Ectodermal cell (in vitro differentiated cells): ENCODE results near the gene RYK.

Experiments used
- H3K27ac ChIP-seq: 2 replicates; pipeline ENCODE4 v1.7.0; 2013; ENCODE audit warnings: mild to moderate bottlenecking, low read depth, low read length; ENCODE audit not compliant: insufficient read depth, poor library complexity, severe bottlenecking
- H3K27me3 ChIP-seq: 2 replicates; pipeline ENCODE4 v1.7.0; 2013; ENCODE audit warnings: mild to moderate bottlenecking, low read length; ENCODE audit not compliant: insufficient read depth, control insufficient read depth, poor library complexity, severe bottlenecking
- H3K36me3 ChIP-seq: one replicate; pipeline ENCODE4 v1.7.0; 2013; ENCODE audit warnings: low read length; ENCODE audit not compliant: control insufficient read depth, insufficient read depth
- H3K4me1 ChIP-seq: one replicate; pipeline ENCODE4 v1.7.0; 2013; ENCODE audit warnings: low read length; ENCODE audit not compliant: control insufficient read depth, insufficient read depth
- H3K4me3 ChIP-seq: 2 replicates; pipeline ENCODE4 v1.7.0; 2013; ENCODE audit warnings: low read depth, low read length, control low read depth; ENCODE audit not compliant: insufficient read depth
- H3K9me3 ChIP-seq: 2 replicates; pipeline ENCODE4 v1.7.0; 2013; ENCODE audit warnings: mild to moderate bottlenecking, low read length, moderate library complexity; ENCODE audit not compliant: control insufficient read depth
- WGBS, 2 experiments: methylation state at CpG; one replicate each; pipeline ENCODE4 v1.1.7; 2013; ENCODE audit warnings: missing lambda C conversion rate in 2 of 2; 5-methylcytosine and 5-hydroxymethylcytosine counted together

The RYK gene

DNA sequence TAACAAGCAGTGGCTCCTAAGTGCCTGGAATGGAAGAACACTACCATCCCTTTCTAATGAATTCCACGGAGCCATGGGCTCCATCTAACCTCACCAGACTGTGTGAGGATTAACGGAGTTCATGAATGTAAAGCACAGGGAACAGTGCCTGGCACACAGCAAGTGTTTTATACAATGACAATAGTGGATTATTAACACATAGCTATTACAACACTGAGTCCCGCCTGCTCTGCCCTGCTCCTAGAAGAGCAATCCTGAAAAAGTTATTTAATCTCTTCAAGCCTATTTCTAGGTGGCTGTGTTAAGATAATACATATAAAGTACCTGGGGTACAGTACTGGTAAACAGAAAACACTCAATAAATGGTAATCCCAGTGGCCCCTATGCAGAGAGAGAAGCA lies 51.4 kb downstream of the RYK start:
- Histone ChIP-seq H3K4me1 (no peaks in the 10 kb centered on the region), H3K27me3 (no peaks in the 10 kb centered on the region), H3K36me3 (peaks cover 30% of the 10 kb centered on the region), H3K27ac (no peak overlapping the region), H3K9me3 (no peaks in the 10 kb centered on the region), H3K4me3 (no peak overlapping the region)
- WGBS, 2 experiments: 80 to 93% methylated on average over 3 of the region's 3 CpGs

DNA sequence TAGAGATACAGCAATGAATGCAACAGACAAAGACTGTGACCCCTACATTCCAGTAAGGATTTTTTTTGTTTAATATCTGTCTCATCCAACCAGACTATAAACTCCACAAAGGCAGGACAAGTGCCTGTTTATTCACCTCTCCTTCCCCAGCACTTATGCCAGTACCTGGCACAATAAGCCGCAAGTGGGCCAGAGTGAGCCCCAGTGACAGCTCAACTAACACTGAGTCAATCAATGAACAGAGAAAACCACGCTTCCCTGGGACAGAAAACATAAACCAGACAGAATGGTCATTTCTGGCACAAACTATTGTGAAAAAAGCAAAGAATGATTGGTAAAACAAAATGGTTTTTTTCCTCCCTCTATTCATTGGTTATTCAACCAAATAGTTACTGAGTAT lies 52.2 kb downstream of the RYK start:
- 96% methylated on average over 2 of the region's 2 CpGs for WGBS, 2 experiments
- H3K36me3 ChIP-seq: peaks cover 38% of the 10 kb centered on the region
- no peak overlapping the region for H3K27ac ChIP-seq

GRCh38 chr3:134197681-134198261 lies 52.9 kb downstream of the RYK start:
- WGBS, 2 experiments: 45 to 89% methylated on average over 1 to 2 of the region's 2 CpGs
- no peaks in the 10 kb centered on the region for H3K4me1 ChIP-seq
- H3K27ac ChIP-seq: no peak overlapping the region
- H3K9me3 ChIP-seq: no peaks in the 10 kb centered on the region
- no peak overlapping the region for H3K4me3 ChIP-seq
- peaks cover 39% of the 10 kb centered on the region for H3K36me3 ChIP-seq
- H3K27me3 ChIP-seq: no peaks in the 10 kb centered on the region

More for the DNA sequence above, 52.2 kb downstream of the RYK start:
- Histone ChIP-seq H3K4me1 (no peaks in the 10 kb centered on the region), H3K9me3 (no peaks in the 10 kb centered on the region), H3K27me3 (no peaks in the 10 kb centered on the region), H3K4me3 (no peak overlapping the region)

DNA sequence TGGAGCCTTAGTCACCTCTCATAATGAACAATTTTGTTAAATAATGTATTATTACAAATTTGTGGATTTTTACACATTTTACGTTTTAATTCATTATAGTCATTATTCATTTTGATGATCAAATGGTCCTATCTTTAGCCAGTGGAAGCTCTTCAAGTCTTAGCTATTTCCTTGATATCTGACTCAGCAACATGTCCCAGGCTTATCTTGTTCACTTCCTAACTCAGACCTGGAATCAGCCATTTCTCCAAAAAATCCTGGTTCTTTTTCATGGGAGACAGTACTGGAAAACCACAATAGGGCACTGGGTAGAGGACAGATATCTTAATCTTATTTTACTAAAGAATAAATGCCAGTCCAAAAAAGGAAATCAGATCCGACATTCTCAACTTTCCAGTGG lies 56.4 kb downstream of the RYK start:
- WGBS, 2 experiments: 88 to 98% methylated on average over 1 to 2 of the region's 2 CpGs
- Histone ChIP-seq H3K4me3 (no peak overlapping the region), H3K36me3 (peaks cover 26% of the 10 kb centered on the region), H3K9me3 (no peaks in the 10 kb centered on the region), H3K27me3 (no peaks in the 10 kb centered on the region), H3K4me1 (no peaks in the 10 kb centered on the region), H3K27ac (no peak overlapping the region)

- no peaks in the 10 kb centered on the region for H3K4me1 ChIP-seq
- H3K9me3 ChIP-seq: no peaks in the 10 kb centered on the region
- no peak overlapping the region for H3K4me3 ChIP-seq
- WGBS, 2 experiments: 97 to 99% methylated on average over 3 of the region's 3 CpGs
- H3K36me3 ChIP-seq: peaks cover 20% of the 10 kb centered on the region
- H3K27ac ChIP-seq: no peak overlapping the region
- H3K27me3 ChIP-seq: no peaks in the 10 kb centered on the region
Observed at GRCh38 chr3:134190250-134190649, 60.4 kb downstream of the RYK start.

- H3K27ac ChIP-seq: no peak overlapping the region
- H3K36me3 ChIP-seq: peaks cover 17% of the 10 kb centered on the region
- H3K9me3 ChIP-seq: no peaks in the 10 kb centered on the region
- H3K4me1 ChIP-seq: no peaks in the 10 kb centered on the region
- H3K4me3 ChIP-seq: no peak overlapping the region
- no peaks in the 10 kb centered on the region for H3K27me3 ChIP-seq
Observed at GRCh38 chr3:134189849-134190248, 60.8 kb downstream of the RYK start.

- 97 to 99% methylated on average over 3 of the region's 3 CpGs for WGBS, 2 experiments
- Histone ChIP-seq H3K4me3 (no peak overlapping the region), H3K9me3 (no peaks in the 10 kb centered on the region), H3K36me3 (peaks cover 4% of the 10 kb centered on the region), H3K4me1 (no peaks in the 10 kb centered on the region), H3K27ac (no peak overlapping the region), H3K27me3 (no peaks in the 10 kb centered on the region)
Observed at GRCh38 chr3:134186391-134186790, 64.3 kb downstream of the RYK start.

DNA sequence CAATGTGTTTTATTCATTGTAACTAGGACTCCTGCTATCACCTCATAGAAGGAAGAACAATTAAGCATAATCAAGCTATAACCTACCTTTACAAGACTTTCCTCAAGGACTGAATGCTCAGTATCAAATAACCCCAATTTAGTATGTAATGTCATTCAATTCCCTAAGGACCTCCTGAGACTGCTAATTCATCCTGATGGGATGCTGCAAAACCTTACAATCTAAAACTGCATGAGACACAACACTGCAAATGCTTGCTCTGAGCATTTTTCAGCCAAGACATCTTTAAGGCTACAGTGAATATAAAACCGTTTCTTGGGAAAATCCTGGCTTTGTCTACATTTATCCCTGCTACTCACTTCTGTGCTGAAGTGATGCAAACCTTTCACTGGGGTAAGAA lies 69.9 kb downstream of the RYK start:
- Histone ChIP-seq H3K36me3 (peaks cover under 1% of the 10 kb centered on the region), H3K4me1 (no peaks in the 10 kb centered on the region), H3K27me3 (no peaks in the 10 kb centered on the region), H3K9me3 (no peaks in the 10 kb centered on the region), H3K27ac (no peak overlapping the region), H3K4me3 (no peak overlapping the region)
- WGBS, 2 experiments: 92 to 94% methylated on average over 1 of the region's 1 CpG

DNA sequence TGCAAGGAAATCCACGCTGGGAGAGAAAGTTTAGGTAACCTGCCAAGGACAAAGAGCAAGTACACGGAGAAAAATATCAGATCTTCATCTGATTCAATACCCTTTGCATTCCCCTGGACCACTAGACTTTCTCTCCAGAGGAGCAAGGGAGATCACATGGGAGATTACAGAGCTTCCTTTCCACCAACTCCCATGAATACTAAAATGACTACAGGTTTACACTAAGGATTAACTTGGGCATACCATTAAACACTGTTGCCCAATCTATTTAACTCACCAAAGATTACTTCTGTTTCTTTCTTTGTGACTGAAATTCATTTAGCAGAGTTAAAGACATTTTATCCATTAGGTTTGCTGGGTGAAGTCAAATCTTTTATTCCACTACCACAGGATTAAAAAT lies 71.2 kb downstream of the RYK start:
- Histone ChIP-seq H3K27ac (no peak overlapping the region), H3K4me3 (no peak overlapping the region), H3K27me3 (no peaks in the 10 kb centered on the region), H3K4me1 (no peaks in the 10 kb centered on the region), H3K9me3 (no peaks in the 10 kb centered on the region), H3K36me3 (peaks cover 5% of the 10 kb centered on the region)
- 91 to 95% methylated on average over 2 of the region's 2 CpGs for WGBS, 2 experiments

DNA sequence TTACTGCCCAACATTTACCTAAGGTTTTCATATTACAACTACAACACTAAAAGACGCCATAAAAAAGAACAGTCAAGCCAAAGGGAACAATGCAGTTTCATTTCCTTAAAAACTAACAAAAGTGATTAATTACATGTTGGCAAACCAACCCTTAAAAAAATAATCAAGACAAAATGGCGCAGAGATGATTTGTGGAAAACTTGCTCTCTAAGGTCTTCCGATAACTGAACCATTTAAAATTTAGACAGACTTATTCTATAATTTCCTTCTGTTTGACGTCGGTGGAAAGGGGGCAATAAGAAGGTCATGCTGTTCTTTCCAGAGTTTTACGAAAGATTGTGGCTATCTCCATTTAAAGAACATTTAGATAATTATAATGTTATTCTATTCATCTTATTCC lies 87.6 kb downstream of the RYK start:
- H3K27ac ChIP-seq: no peak overlapping the region
- 95% methylated on average over 5 of the region's 6 CpGs for WGBS, 2 experiments
- H3K4me1 ChIP-seq: no peaks in the 10 kb centered on the region
- H3K27me3 ChIP-seq: no peaks in the 10 kb centered on the region
- peaks cover 10% of the 10 kb centered on the region for H3K36me3 ChIP-seq
- H3K4me3 ChIP-seq: no peak overlapping the region
- H3K9me3 ChIP-seq: no peaks in the 10 kb centered on the region
